IPS-15b (cell line): ENCODE results near the gene UNC5C.

Experiments used
- H3K27me3 ChIP-seq: one replicate; pipeline ENCODE4 v1.6.1; 2013; ENCODE audit warnings: low read length; ENCODE audit not compliant: control insufficient read depth, insufficient read depth
- H3K36me3 ChIP-seq: one replicate; pipeline ENCODE4 v1.6.1; 2013; ENCODE audit warnings: low read length; ENCODE audit not compliant: control insufficient read depth, insufficient read depth
- H3K4me1 ChIP-seq: one replicate; pipeline ENCODE4 v1.6.1; 2013; ENCODE audit warnings: mild to moderate bottlenecking, low read length; ENCODE audit not compliant: control insufficient read depth, insufficient read depth
- H3K4me3 ChIP-seq: one replicate; pipeline ENCODE4 v1.5.1; 2013; ENCODE audit warnings: low read depth, low read length
- H3K9ac ChIP-seq: one replicate; pipeline ENCODE4 v1.6.1; 2013; ENCODE audit warnings: low read depth, mild to moderate bottlenecking, low read length
- H3K9me3 ChIP-seq: one replicate; pipeline ENCODE4 v1.6.1; 2013; ENCODE audit warnings: mild to moderate bottlenecking, low read length; ENCODE audit not compliant: control insufficient read depth, insufficient read depth

Gene UNC5C

GRCh38 chr4:95411371-95412088 is 137.2 kb downstream of the UNC5C start:
- H3K4me1 ChIP-seq, result no peaks in the 10 kb centered on the region
- no peak overlapping the region for H3K4me3 ChIP-seq
- no peaks in the 10 kb centered on the region for H3K27me3 ChIP-seq
- no peaks in the 10 kb centered on the region for H3K9me3 ChIP-seq
- no peak overlapping the region for H3K9ac ChIP-seq
- H3K36me3 ChIP-seq, result no peaks in the 10 kb centered on the region

DNA sequence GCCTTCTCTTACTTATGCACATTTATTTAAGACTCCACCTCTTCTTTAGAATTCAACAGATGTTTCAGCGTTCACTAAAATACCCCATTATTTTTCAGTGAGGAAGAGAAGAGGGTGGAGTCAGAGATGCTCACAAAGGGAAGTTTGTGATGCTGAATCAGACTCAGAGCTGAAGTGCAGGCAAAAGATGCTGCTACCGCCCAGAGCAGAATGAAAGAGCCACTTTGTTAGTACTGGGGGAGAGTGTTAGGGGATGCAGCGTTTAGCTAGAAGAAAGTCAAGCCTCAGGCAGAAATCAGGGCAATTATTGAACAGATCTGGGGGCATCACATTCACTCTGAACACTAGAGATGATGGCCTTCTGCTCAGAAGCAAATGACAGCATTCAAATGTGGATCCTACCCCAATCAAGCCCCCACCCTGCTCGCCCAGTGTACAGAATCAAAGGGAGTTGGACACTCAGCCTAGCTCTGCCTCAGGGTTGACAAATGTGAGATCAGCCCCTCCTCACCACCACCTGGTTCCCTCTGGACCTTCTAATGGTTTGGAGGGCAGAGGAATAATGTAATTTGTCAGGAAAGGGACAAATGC is 138.3 kb downstream of the UNC5C start:
- no peaks in the 10 kb centered on the region for H3K27me3 ChIP-seq

DNA sequence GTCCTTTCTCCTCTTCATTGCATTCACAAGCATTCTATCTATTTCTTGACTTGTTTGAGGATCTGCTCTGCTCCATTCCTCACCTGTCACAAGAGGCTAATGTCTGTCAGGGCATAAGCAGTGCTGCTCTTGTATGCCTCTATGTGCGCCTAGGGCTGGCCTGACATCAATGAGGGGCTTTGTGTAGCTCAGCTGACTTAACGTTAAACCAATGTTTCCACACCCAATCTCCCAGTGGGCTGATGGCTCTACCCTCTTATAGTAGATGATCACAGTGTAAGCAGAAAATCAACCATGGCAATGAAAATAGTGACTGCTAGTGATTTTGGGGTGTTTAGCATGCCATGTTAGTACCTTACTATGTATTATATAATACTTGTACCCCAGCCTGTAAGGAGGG is 139.0 kb downstream of the UNC5C start:
- Histone ChIP-seq H3K9me3 (no peaks in the 10 kb centered on the region), H3K27me3 (no peaks in the 10 kb centered on the region), H3K4me3 (no peak overlapping the region), H3K4me1 (no peaks in the 10 kb centered on the region), H3K36me3 (no peaks in the 10 kb centered on the region), H3K9ac (no peak overlapping the region)

More for the DNA sequence above, 138.3 kb downstream of the UNC5C start:
- Histone ChIP-seq H3K36me3 (no peaks in the 10 kb centered on the region), H3K4me3 (no peak overlapping the region), H3K9me3 (no peaks in the 10 kb centered on the region), H3K4me1 (no peaks in the 10 kb centered on the region), H3K9ac (no peak overlapping the region)

DNA sequence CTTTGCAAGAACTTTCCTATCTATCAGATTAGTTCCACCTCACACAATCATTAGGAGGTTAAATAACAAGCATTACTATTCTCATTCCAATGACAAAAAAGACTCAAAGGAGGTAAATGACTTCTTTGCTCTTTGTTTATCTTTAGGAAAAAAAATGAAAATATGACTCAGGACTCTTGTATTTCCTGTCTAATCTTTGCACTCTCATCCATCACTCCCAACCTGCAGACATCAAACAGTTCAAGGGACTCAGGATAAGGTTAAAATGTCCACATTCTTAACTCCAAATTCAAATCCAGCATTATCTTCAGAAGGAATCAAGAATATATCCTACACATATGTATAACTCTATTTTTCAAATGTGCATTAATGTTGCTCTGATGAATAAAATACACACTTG is 139.6 kb downstream of the UNC5C start:
- Histone ChIP-seq H3K4me3 (no peak overlapping the region), H3K9ac (no peak overlapping the region), H3K36me3 (no peaks in the 10 kb centered on the region), H3K27me3 (no peaks in the 10 kb centered on the region), H3K4me1 (no peaks in the 10 kb centered on the region), H3K9me3 (no peaks in the 10 kb centered on the region)

GRCh38 chr4:95402299-95402698 is 146.5 kb downstream of the UNC5C start:
- no peaks in the 10 kb centered on the region for H3K9me3 ChIP-seq
- no peaks in the 10 kb centered on the region for H3K36me3 ChIP-seq
- peaks cover 9% of the 10 kb centered on the region for H3K4me1 ChIP-seq
- no peak overlapping the region for H3K9ac ChIP-seq
- no peak overlapping the region for H3K4me3 ChIP-seq
- no peaks in the 10 kb centered on the region for H3K27me3 ChIP-seq

DNA sequence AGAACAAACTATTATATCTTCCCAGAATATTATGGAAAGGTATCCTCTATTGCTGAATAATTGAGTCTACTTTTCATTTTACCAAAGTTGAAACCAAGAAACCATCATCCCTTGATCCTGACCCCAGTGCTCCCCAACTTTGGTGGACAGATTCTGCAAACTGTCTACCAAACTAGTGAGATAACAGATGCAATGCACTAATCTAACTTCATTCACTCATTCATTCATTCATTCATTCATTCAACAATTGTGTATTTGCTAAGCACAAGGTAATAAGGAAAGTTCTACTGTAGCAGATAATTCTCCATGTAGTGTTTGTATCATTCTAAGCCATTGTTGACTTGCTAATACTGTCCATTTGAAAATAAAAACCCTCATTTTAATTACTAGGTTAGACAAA is 150.6 kb downstream of the UNC5C start:
- no peaks in the 10 kb centered on the region for H3K9me3 ChIP-seq
- H3K36me3 ChIP-seq, result no peaks in the 10 kb centered on the region
- no peak overlapping the region for H3K9ac ChIP-seq
- peaks cover 5% of the 10 kb centered on the region for H3K27me3 ChIP-seq
- H3K4me1 ChIP-seq, result peaks cover 9% of the 10 kb centered on the region
- no peak overlapping the region for H3K4me3 ChIP-seq

DNA sequence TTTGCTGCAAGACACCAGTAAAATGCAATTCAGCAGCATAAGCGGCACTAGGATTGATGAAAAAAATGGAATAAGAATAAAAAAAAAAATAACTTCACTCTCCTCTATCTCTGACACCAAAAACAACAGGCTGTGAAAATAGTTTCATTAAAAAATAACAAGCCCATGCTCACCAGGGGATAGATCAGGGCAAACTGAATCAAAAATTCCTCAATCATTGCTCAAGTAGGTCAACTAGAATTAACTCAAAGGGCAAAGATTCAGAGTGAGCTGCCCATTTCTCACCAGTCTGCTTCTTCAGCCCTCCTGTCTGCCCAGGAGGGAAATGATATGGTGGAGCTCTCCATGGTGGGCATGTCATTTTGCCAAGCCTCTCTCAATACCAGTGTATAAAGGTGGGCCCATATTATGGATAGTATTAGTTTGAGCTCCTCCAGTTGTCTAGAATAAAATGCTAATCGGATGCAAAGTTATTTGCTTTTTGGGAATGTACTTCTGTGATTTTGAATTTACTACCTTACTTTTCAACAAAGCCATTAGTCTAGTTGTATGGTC is 153.9 kb downstream of the UNC5C start:
- Histone ChIP-seq H3K9ac (no peak overlapping the region), H3K4me3 (no peak overlapping the region), H3K36me3 (no peaks in the 10 kb centered on the region)

GRCh38 chr4:95393821-95394220 is 155.0 kb downstream of the UNC5C start:
- no peak overlapping the region for H3K9ac ChIP-seq
- peaks cover 26% of the 10 kb centered on the region for H3K27me3 ChIP-seq
- no peak overlapping the region for H3K4me3 ChIP-seq
- H3K4me1 ChIP-seq, result peaks cover 8% of the 10 kb centered on the region
- H3K9me3 ChIP-seq, result no peaks in the 10 kb centered on the region
- H3K36me3 ChIP-seq, result no peaks in the 10 kb centered on the region

More for the DNA sequence above, 153.9 kb downstream of the UNC5C start:
- no peaks in the 10 kb centered on the region for H3K9me3 ChIP-seq
- peaks cover 21% of the 10 kb centered on the region for H3K27me3 ChIP-seq
- H3K4me1 ChIP-seq, result peaks cover 9% of the 10 kb centered on the region

- Histone ChIP-seq H3K4me3 (no peak overlapping the region), H3K4me1 (peaks cover 2% of the 10 kb centered on the region), H3K36me3 (no peaks in the 10 kb centered on the region), H3K9me3 (no peaks in the 10 kb centered on the region), H3K27me3 (peaks cover 70% of the 10 kb centered on the region), H3K9ac (no peak overlapping the region)
Observed at GRCh38 chr4:95388911-95389310, 159.9 kb downstream of the UNC5C start.

- Histone ChIP-seq H3K4me1 (peaks cover 2% of the 10 kb centered on the region), H3K4me3 (no peak overlapping the region), H3K27me3 (peaks cover 82% of the 10 kb centered on the region), H3K9me3 (no peaks in the 10 kb centered on the region), H3K9ac (no peak overlapping the region), H3K36me3 (no peaks in the 10 kb centered on the region)
Observed at GRCh38 chr4:95387719-95388118, 161.1 kb downstream of the UNC5C start.

- Histone ChIP-seq H3K27me3 (peaks cover 89% of the 10 kb centered on the region), H3K36me3 (no peaks in the 10 kb centered on the region), H3K4me3 (no peak overlapping the region), H3K4me1 (peaks cover 2% of the 10 kb centered on the region), H3K9ac (no peak overlapping the region), H3K9me3 (no peaks in the 10 kb centered on the region)
Observed at GRCh38 chr4:95386410-95386809, 162.4 kb downstream of the UNC5C start.
